Measurements from ENCODE around the gene GALR1.
"Not testable (repeated sequence)": the region's sequence is repeated elsewhere in the genome, so short reads cannot be mapped to it uniquely, and the experiment has no call there.

The GALR1 gene, protein sequence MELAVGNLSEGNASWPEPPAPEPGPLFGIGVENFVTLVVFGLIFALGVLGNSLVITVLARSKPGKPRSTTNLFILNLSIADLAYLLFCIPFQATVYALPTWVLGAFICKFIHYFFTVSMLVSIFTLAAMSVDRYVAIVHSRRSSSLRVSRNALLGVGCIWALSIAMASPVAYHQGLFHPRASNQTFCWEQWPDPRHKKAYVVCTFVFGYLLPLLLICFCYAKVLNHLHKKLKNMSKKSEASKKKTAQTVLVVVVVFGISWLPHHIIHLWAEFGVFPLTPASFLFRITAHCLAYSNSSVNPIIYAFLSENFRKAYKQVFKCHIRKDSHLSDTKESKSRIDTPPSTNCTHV

DNA sequence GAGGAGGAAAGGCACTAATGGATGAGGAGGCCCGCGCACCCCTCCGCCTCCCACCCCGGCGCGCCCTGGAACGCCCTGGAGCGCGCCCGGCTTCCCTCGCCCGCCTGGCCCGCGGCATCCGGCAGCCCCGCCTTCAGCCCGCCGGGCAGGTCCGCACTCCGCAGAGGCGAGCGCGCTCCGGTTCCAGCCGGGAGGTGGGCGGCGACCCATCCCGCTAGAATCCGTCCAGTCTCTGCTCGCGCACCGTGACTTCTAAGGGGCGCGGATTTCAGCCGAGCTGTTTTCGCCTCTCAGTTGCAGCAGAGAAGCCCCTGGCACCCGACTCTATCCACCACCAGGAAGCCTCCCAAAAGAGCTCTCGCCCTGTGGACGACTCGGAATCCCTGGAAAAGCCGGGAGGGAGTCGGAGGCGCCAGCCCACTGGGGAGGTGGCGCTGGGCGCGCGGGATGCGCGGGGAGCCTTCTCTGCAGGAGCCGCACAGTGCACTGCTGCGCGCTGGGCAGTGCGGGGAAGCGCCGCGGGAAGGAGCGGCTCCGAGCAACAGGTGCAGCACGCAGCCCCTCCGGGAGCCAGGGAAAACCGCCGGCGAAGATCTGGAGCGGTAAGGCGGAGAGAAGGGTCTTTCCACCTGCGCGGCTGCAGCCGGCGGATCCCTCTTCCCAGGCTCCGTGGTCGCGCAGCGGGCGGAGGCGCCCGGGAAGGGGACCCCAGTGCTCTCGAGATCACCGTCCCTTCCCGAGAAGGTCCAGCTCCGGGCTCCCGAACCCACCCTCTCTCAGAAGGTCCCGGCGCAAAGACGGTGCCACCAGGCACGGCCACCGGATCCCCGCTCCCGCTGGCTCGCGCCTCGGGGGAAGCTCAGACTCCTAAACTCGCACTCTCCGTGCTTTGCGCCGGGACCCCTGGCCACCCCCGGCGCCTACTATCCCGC, at the start of gene GALR1:
TSS of gene GALR1 (plus strand) at position 280 of the 932 bp plus-strand sequence. CDS start 701 bp downstream, outside the sequence.
- DNase-seq (ENCODE audit: low read depth in 2 of 3, low spot score in 2 of 3), result no peak

DNA sequence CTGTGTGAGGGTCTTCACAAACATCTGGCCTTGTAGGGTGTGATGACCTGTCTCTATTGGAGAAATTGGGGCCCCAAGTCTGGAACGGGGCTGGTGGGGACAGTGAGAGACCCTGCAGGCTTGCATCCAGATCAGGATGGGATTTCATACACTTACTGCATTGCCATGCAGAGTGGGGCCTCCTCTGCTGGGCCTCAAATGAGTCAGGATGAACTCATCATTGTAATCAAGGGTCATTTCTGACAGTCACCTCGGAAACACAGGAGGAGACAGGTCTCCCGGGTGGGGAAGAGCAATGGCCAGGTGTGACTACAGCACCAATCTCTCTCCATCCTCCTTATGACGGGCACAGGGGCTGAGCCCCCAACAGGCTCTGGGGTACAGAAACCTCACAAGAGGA, 48.1 kb upstream of the GALR1 start:
- no peak for DNase-seq (ENCODE audit: low read depth in 2 of 3, low spot score in 2 of 3)

DNA sequence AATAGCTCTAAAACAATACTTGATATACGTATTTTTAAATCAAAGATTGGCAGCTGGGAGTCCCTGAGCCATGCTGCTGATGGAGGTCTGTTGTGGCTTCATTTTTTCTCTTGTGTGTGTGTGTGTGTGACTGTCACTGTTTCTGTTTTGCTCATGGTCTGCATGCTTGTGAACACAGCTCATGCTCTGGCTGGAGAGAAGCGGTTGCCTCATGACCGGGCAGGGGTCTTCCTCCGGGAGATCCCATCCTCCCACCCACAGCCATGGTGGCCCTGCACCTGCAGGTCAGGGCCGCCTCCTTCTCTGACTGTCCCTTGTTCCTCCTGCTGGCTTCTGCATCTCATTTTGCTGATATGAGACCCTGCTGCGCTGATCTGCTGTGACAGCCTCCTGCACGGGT, 47.3 kb upstream of the GALR1 start:
- no peak for DNase-seq (ENCODE audit: low read depth in 2 of 3, low spot score in 2 of 3)

DNA sequence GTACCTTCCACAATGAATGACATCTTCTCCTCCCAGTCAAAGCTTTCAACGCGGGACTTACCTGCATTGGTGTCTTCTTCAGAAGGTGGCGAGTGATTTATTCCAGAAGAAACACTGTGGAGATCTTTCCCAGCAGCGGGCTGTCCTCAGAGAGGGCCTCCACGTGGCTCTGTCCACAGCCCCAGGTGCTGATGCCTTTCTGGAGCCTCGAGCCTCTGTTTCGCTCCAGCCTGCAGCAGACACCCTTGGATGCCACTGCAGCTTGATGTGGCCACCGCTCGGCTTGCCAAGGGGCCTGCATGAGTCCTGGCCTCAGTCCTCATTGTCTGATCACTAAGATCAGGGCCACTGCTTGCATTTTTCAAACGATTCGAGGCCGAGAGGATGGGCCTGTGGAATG, 46.6 kb upstream of the GALR1 start:
- no peak for DNase-seq (ENCODE audit: low read depth in 2 of 3, low spot score in 2 of 3)

DNA sequence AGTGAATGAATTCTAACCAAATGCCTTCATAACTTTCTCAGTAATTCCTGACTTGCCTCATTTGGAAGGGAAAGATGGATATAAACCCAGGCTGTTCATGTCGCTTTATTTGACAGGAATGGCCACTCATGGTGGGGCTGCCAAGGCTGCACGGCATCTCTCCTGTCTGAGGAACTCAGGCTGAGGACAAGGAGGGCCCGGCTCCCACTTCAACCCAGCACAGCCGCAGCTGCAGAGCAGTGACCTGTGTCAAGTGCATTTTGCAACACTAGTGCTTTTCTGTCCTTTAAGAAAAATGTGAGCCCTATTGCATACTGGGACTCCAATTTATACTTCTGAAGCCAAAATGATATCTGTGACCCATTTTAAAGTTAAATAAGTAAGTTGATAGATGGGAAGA, 45.8 kb upstream of the GALR1 start:
- no peak for DNase-seq (ENCODE audit: low read depth in 2 of 3, low spot score in 2 of 3)

DNA sequence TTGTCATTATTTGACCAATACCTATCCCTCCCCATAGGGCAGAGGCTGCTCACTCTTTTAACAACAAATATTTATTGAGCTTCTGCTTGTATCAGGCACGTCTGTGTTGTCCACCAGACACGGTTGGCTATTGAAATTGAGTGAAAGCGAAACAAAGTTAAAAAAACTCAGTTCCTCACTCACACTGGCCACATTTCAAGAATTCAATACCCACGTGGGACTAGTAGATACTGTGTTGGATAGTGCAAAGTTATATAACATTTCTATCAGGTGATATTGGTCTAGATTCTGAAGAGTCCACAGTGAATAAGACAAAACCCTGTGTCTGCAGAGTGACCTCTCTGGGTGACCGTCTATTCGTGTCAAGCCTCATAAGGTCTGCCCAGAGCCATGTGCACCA, 43.9 kb upstream of the GALR1 start:
- no peak for DNase-seq (ENCODE audit: low read depth in 2 of 3, low spot score in 2 of 3)

DNA sequence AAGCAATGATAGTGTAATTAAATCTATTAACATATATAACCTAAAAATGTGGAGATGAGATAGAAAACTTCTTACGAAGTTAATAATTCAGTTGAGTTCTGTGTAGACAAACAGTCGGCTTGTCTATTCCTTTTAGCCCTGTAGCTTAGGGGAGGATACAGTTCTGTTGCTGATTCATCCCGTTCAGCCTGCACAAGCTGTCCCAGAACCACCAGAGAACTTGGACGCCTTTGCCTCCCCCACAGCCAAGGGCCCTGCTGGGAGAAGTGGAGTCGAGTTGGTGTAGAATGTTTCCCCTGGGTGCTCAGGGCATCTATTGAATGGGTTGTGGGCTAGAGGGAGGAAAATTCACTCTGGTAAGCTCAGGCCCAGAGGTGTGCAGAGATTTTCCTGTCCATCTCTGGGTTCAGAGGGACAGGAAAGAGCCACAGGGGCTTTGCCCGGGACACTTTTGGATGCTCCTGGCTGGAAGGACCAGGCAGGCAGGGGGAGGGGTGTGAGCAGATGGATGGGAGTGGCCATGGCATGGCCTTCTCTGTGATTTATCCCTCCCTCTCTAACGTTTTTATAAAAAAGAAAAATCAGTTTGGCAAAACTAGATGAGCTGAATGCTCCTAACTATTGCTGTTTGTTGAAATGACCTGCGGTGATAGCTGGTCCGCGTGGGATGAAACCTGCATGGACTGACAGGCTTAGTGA, 42.8 kb upstream of the GALR1 start:
- no peak for DNase-seq (ENCODE audit: low read depth in 2 of 3, low spot score in 2 of 3)

DNA sequence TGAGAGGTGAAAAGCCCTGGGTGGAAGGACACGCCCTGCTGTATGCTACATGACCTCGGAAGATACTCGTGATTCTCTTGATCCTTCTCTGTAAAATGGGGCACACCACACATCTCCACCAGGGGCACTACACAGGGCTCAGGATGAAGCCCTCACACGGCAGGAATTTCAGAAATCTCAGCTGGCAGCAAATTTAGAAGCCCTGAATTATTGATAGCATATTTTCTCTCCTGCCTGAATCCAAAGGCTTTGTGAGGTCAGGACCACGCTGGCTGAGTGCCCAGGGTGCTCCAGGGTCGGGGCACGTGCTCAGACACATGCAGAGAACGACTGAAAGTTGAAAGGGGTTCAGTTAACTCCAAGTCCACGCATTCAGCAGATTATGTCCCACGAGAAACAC, 42.1 kb upstream of the GALR1 start:
- DNase-seq (ENCODE audit: low read depth in 2 of 3, low spot score in 2 of 3), result no peak

DNA sequence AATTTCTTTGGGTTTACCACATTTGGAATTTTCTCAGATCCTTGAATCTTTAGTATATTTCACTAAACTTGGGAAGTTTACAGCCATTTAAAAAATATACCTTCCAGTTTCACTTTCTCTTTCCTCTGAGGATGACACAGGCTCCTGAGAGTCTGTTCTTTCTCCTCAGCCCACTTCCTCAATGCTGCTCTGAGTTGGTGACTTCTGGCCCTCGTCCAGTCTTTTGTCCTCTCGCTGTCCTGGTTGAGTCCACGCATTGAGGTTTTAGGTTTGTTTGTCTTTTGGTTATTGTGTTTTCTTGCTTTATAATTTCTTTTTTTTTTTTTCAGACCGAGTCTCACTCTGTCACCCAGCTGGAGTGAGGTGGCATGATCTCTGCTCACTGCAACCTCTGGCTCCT, 40.7 kb upstream of the GALR1 start:
- no peak for DNase-seq (ENCODE audit: low read depth in 2 of 3, low spot score in 2 of 3)

DNA sequence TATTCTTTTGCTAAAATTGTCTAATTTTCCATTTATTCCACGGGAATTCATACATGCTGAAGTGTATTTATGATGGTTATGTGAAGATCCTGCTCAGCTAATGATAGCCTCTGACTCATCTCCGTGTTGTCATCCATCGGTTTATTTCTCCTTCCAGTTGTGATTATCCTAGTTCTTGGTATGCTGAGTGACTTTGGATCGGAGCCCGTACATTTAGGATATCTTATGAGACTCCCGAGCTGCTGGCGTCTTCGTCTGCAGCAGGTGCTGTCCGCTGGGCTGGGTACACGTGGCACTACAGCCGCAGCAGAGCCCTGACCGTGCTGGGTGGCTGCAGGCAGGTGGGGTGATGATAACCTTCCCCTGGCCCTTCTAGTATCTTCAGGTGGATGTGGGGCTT, 40.1 kb upstream of the GALR1 start:
- no peak for DNase-seq (ENCODE audit: low read depth in 2 of 3, low spot score in 2 of 3)

DNA sequence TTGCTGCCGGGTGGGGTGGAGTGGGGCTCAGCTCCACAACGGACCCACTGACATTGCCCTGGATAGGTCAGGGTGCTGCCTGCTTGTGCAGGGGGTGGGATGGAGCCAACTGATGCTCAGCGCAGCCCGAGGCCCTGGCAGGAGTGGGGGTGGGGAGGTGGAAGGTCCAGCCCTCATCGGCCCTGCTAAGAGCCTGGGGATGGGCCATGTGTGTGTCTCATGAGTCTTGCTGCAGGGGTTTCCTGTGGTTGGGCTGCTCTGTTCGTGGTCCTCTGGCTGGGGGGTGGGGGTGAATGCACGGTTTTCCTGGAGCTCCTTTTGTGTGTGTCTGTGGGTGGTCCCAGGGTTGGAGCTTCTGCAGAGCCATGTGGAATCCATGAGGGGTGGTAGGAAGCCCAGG, 39.4 kb upstream of the GALR1 start:
- DNase-seq (ENCODE audit: low read depth in 2 of 3, low spot score in 2 of 3), result no peak

DNA sequence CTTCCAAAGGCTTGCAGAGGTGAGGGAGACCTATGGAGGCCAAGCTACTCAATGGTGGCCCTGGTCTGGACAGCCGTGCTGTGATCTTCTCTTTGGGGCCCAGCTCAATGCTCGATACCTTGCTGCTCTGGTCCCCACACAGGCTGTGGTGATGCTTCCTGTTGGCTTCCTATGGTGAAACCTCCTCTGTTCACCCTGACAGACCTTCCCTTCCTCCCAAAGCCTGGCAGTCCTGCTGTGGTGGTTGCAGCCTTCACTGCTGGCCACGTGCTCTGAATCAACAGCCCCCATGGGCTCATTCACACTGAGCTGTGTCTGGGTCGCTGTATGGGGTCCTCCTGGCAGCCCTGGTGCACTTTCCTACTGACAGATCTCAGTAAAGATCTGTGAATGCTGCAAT, 31.0 kb upstream of the GALR1 start:
- no peak for DNase-seq (ENCODE audit: low read depth in 2 of 3, low spot score in 2 of 3)

DNA sequence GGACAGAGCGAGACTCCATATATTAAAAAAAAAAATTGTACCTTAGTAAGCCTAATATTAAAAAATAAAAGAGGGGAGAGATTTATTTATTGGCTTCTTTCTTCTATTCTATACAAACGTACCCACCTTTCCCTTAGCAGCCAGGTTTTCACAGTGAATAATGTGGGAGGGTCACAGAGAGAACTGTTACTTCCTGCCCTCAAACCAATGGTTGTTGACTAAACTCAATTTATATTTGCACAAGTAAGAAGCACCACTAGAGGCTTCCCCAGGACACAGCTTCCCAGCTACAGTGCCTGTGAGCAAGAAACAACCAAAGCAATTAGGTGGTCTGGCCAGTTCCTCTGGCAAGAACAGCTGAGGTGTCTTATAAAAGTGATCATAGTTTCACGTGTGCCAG, 28.9 kb upstream of the GALR1 start:
- DNase-seq (ENCODE audit: low read depth in 2 of 3, low spot score in 2 of 3), result no peak

DNA sequence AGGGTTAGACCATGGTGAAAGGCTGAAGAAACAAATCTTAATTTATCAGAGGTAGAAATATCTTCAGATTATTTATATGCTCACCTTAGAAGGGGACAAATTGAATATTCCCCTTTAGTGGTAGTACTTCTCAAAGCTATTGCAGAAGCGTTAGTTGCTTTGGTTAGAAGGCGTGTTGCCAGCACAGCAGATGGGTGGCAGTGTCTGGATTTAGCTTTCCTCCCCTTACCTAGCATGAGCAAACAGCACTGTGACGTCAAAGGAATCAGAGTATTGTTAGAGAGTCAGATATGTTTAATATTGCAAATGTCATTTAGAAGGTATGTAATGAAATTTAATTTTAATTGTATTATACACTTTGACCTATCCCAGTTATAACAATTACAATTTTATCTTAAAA, 27.2 kb upstream of the GALR1 start:
- DNase-seq (ENCODE audit: low read depth in 2 of 3, low spot score in 2 of 3), result no peak

DNA sequence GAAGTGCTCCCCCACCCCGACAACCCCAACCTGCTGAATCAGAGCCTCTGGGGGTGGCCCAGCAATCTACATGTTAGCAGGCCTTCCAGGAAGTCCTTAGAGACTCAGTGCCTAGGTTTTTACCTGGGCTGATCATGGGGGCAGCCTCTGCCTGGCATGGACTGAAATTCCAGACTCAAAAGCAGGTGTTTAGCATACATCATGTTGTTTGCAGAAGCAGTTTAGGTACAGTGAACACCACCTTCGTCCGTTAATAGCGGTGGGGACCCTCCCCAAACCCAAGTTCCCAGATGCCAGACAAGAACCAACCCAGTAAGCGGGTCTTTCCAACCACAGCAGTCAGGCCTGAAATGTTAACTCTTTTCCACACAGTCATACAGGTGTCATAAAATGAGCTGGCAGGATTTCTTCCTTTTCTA, 26.4 kb upstream of the GALR1 start:
- DNase-seq (ENCODE audit: low read depth in 2 of 3, low spot score in 2 of 3), result no peak

DNA sequence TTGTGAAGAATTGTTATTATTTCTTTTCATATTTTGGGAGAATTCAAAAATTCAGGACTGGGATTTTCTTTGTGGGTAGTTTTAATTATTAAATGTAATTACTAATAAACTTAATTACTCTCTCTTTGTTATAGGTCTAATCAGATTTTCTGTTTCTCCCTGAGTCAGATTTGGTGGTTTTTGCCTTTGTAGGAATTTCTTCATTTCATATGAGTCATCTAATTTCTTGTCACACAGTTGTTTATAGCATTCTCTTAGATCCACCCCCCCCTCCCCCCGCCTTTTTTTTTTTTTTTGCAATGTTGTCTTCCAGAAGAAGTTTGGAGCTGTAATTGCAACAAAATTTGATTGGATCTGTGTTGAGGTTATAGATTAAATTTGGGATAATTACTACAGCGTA, 26.0 kb upstream of the GALR1 start:
- no peak for DNase-seq (ENCODE audit: low read depth in 2 of 3, low spot score in 2 of 3)

DNA sequence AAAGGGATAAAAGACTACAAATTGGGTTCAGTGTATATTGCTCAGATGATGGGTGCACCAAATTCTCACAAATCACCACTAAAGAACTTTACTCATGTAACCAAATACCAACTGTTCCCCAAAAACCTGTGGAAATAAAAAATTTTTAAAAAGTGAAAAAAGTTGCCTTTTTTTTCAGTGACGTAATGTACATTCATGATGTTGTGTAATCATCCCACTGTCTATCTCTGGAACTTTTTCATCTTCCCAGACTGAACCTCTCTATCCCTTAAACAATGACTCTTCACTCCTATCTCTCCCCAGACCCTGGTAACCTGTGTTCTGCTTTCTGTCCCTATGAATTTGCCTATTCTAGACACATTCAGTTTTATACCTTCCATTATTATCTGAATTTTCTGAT, 19.0 kb upstream of the GALR1 start:
- no peak for DNase-seq (ENCODE audit: low read depth in 2 of 3, low spot score in 2 of 3)

DNA sequence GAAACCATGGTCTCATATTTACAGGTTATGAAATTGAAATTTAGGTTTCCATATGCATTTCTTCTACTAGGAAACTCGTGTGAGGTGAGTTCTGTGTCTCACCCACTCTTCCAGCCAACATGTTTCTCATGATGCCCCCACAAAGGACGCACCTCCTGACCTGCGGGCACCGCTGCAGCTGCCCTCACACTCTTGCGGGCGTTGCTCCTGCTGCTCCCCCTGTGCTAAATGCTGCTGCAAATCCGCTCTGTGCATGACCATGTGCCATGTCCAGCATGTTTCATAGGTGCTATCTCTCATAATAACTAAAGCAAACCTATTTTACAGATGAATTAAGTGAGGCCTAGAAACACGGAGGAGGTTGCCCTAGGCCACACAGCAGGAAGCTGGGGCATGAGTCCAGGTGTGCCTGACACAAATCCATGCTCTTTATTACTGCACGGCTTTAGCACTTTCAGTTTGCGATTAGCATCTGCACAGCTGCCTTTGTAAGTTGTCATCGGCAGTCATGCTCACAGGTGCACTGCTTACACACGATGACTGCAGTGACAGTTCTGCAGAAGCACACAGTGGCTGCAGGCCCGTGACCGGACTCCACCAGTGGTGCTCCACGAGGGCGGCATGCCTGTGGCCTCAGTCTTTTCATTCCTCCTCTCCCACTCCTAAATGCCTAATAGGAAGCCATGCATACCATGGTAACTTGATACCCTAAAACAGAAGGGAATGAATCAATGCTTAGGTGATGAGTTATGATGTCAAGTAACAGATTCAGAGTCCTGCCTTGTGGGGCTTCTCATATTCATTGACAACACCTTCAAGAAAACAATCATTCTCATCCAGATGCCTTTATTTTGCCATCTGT, 14.9 kb upstream of the GALR1 start:
- DNase-seq (ENCODE audit: low read depth in 2 of 3, low spot score in 2 of 3), result no peak

DNA sequence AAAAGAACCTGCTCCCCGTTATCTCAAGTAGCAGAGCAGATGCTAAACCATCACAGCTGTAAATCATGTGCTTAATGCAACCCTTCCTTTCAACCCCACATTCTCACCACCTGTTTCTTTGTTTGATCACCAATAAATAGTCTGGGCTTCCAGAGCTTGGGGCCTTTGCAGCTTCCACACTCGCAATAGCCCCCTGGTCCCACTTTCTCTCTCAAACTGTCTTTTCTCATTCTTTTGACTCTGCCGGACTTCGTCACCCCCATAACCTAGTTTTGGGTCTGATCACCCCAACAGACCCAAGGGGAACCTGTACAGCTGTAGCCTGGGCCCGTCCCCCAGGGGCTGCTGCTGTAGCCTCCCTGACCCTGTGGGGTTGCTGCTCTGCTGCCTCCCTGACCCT, 10.4 kb upstream of the GALR1 start:
- not testable (repeated sequence) for DNase-seq (ENCODE audit: low read depth in 2 of 3, low spot score in 2 of 3)

DNA sequence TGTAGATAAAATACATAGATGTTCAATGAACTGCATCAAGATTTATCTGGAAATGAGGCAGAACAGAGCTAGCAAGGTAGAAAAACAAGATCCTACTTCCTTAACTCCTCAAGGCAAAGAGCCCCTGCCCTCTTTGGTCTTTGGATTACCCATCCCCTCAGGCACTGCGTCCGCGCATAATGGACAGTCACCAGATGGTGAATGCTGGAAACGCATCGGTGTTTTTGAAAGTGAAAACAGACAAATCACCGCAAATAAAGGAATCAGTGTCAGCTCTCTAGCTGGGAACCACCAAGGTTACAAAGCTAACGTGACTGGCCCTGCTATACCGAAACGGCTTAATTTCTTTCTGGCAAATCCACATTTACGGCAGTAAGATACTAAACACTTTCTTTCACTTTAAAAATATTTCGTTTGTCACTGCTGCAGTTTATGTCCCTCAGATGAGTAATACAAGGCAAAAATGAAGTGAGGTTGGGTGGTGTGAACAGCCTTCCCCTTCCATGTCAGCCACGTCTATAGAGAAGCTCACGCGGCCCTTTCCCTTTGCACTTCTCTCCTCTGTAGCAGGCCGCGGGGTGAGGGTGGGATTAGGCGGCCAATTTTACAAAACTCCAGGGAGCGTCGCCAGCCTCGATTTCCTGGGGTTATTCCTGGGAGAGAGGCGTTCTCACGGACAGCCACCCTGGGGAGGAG, 627 bp upstream of the GALR1 start:
- DNase-seq (ENCODE audit: low read depth in 2 of 3, low spot score in 2 of 3), result no peak

Data from activated CD8-positive, alpha-beta memory T cell treated with anti-CD3 and anti-CD28 coated beads for 48 hours (primary cell).